HG02852 (cell line): ENCODE data around the gene PTPRC.

Experiments used
- ATAC-seq: cut with Tn5 transposase; IDR thresholded peaks from one replicate; pipeline ENCODE4 v1.9.1; 2021; ENCODE audit warnings: mild to moderate bottlenecking, moderate library complexity; ENCODE audit not compliant: unreplicated experiment

The PTPRC gene

GRCh38 chr1:198669023-198669698, 30.3 kb downstream of the PTPRC start:
- ATAC-seq: peak; percentile 82

- no peak for ATAC-seq
Observed at GRCh38 chr1:198669771-198670170, 30.9 kb downstream of the PTPRC start.

GRCh38 chr1:198671136-198671535, 32.3 kb downstream of the PTPRC start:
- peak; percentile 54 for ATAC-seq

- no peak for ATAC-seq
Observed at GRCh38 chr1:198672124-198672523, 33.3 kb downstream of the PTPRC start.

- no peak for ATAC-seq
Observed at GRCh38 chr1:198674009-198674408, 35.2 kb downstream of the PTPRC start.

GRCh38 chr1:198676253-198676652, 37.4 kb downstream of the PTPRC start:
- no peak for ATAC-seq

GRCh38 chr1:198677027-198677426, 38.2 kb downstream of the PTPRC start:
- no peak for ATAC-seq

GRCh38 chr1:198677871-198678270, 39.0 kb downstream of the PTPRC start:
- ATAC-seq: no peak

- ATAC-seq: no peak
Observed at GRCh38 chr1:198678301-198678836, 39.5 kb downstream of the PTPRC start.

GRCh38 chr1:198678901-198679329, 40.1 kb downstream of the PTPRC start:
- ATAC-seq: peak; percentile 30

- no peak for ATAC-seq
Observed at GRCh38 chr1:198679535-198680173, 40.8 kb downstream of the PTPRC start.

GRCh38 chr1:198680174-198680875, 41.5 kb downstream of the PTPRC start:
- ATAC-seq: no peak

- no peak for ATAC-seq
Observed at GRCh38 chr1:198681252-198681651, 42.4 kb downstream of the PTPRC start.

GRCh38 chr1:198681831-198682759, 43.3 kb downstream of the PTPRC start:
- ATAC-seq: peak; percentile 96

- no peak for ATAC-seq
Observed at GRCh38 chr1:198682850-198683249, 44.0 kb downstream of the PTPRC start.

GRCh38 chr1:198683449-198683848, 44.6 kb downstream of the PTPRC start:
- no peak for ATAC-seq

- no peak for ATAC-seq
Observed at GRCh38 chr1:198686069-198686728, 47.4 kb downstream of the PTPRC start.

GRCh38 chr1:198687429-198687828, 48.6 kb downstream of the PTPRC start:
- no peak for ATAC-seq

GRCh38 chr1:198691063-198691462, 52.2 kb downstream of the PTPRC start:
- ATAC-seq: no peak

- no peak for ATAC-seq
Observed at GRCh38 chr1:198693321-198693720, 54.5 kb downstream of the PTPRC start.
